Epithelial cell of proximal tubule (primary cell): ENCODE data around the gene MRM2. TPM values are rescaled to one million over a fixed set of nuclear protein-coding genes. Genes with fewer than 3 reads are reported as not detected.

Experiments used
- DNase-seq: peaks from one replicate; pipeline ENCODE4 v3.0.0-alpha.2; 2011; ENCODE audit warnings: low read depth
- H3K4me3 ChIP-seq: 2 replicates; pipeline ENCODE4 v1.5.1; 2011; ENCODE audit warnings: low read depth, mild to moderate bottlenecking, low read length
- total RNA-seq: library from RNA; depleted of rRNA; stranded (reverse); fragments of >200 nt; gene quantifications from 2 replicates; pipeline ENCODE4 v1.2.3, GENCODE V29; 2015
- TF ChIP-seq, protein P1 (sequence below): conservative IDR thresholded peaks from 2 replicates; pipeline ENCODE4 v1.5.1; 2012; ENCODE audit warnings: low read depth, mild to moderate bottlenecking, low read length

MRM2 gene
- total RNA-seq, 1 donor from 2014 or later, result 26.1 TPM

DNA sequence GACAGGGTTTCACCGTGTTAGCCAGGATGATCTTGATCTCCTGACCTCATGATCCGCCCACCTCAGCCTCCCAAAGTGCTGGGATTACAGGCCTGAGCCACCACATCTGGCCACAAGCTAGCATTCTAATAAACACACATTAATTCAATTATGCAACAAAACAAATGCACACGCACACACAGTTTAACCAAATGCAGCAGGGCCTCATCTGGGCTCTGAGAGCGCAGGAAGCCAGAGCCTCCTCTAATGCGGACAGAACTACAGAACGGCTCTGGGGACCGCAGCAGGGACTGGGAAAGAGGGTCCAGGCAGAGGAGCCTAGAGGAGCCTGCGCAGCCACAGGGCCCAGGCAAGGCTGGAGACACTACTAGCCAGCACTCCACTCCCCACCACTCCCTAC lies 13.1 kb downstream of the MRM2 start:
- no peak for DNase-seq
- no peak overlapping the region for H3K4me3 ChIP-seq
- TF ChIP-seq, protein P1, sequence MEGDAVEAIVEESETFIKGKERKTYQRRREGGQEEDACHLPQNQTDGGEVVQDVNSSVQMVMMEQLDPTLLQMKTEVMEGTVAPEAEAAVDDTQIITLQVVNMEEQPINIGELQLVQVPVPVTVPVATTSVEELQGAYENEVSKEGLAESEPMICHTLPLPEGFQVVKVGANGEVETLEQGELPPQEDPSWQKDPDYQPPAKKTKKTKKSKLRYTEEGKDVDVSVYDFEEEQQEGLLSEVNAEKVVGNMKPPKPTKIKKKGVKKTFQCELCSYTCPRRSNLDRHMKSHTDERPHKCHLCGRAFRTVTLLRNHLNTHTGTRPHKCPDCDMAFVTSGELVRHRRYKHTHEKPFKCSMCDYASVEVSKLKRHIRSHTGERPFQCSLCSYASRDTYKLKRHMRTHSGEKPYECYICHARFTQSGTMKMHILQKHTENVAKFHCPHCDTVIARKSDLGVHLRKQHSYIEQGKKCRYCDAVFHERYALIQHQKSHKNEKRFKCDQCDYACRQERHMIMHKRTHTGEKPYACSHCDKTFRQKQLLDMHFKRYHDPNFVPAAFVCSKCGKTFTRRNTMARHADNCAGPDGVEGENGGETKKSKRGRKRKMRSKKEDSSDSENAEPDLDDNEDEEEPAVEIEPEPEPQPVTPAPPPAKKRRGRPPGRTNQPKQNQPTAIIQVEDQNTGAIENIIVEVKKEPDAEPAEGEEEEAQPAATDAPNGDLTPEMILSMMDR, result no peak

DNA sequence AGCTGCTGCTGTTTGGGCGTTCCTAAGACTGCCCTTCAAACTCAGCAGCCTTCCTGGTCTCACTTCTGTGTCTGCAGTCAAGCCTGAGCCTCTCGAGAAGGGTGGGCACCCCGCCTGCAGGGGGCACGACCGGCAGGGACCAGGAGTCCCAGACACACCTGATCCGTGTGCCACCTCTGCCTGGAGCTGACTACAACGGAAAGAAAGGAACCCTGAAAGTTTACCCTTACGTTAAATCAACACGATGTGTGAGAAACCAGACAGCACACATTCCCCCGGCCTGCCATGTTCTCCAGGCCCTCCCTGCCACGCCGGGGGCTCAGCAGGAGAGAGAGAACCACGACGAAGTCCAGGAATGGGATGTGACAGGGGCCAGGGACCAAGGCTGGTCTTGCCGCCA lies 14.3 kb downstream of the MRM2 start:
- DNase-seq, result no peak
- TF ChIP-seq, protein P1, result no peak

DNA sequence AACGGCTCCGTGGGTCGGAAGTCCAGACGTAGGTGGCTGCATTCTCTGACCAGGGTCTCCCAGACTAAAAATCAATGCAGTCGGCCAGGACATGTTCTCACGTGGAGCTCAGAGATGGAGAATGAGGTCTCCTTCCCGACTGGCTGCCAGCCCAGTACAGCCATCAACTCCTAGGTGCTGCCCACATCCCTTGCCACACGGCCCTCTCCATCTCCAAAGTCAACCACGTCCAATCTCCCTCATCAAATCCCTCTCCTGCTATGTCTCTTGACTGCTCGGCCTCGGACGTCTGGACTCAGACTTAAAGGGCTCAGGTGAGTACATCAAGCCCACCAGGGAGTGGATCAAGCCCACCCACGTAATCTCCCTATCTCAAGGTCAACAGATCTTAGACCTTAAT lies 16.2 kb downstream of the MRM2 start:
- H3K4me3 ChIP-seq, result no peak overlapping the region
- TF ChIP-seq, protein P1, result no peak
- no peak for DNase-seq

More for the DNA sequence above, 14.3 kb downstream of the MRM2 start:
- no peak overlapping the region for H3K4me3 ChIP-seq

DNA sequence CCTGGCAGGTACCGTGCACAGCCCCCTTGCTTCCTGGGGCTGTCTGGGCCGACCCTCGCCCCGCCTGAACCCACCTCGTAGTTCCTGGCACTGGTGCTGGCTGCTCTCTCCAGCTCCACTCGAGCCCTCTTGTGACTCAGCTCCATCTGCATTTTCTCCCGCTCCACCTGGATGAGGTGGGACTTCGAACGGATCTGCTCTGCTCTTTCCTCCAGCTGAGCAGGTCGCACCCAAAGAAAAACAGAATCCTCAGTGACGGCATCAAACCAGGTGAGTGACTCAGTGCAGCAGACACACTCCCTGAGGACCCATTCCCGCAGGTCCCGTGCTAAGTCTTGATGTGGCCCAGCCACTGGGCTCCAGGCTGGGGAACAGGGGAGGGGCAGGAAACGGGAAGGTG lies 16.7 kb downstream of the MRM2 start:
- H3K4me3 ChIP-seq, result no peak overlapping the region
- DNase-seq, result no peak

DNA sequence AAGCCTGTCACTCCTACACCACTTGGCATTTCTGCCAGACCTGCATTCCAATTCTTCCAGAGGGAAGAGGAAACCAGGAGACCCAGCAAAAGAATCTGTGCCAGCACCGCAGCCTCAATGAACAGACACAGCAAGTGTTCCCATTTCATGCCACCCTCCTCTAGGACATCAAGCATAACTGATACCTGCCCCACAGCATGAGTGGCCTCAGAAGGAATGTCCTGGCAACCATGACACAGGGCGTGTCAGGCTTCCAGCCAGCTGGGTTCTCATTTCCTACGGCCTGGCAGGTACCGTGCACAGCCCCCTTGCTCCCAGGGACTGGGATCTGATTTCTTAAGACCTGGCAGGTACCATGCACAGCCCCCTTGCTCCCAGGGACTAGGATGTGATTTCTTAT lies 17.1 kb downstream of the MRM2 start:
- TF ChIP-seq, protein P1, result no peak
- H3K4me3 ChIP-seq, result no peak overlapping the region
- no peak for DNase-seq

More for the DNA sequence above, 16.7 kb downstream of the MRM2 start:
- TF ChIP-seq, protein P1, result no peak

DNA sequence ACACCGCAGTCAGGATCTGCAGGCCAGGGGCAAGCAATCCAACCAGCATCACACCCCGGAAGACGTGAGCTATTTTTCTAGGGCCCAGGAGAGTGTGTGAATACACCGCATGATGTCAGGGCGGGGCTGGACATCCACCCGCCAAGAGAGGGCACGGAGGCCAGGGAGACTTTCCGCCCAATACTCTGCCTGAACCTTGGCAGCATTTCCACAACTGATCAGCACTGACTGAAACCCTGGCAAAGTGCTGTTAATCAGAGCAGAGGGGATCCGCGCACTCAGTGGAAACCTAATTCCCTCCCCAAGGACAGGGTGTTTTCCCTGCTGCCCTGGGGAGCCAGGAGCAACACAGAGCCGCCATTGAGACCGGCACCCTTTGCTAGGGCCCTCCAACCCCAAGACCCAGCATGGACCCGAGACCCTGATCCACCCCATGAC lies 17.5 kb downstream of the MRM2 start:
- H3K4me3 ChIP-seq, result no peak overlapping the region
- TF ChIP-seq, protein P1, result no peak
- DNase-seq, result no peak

DNA sequence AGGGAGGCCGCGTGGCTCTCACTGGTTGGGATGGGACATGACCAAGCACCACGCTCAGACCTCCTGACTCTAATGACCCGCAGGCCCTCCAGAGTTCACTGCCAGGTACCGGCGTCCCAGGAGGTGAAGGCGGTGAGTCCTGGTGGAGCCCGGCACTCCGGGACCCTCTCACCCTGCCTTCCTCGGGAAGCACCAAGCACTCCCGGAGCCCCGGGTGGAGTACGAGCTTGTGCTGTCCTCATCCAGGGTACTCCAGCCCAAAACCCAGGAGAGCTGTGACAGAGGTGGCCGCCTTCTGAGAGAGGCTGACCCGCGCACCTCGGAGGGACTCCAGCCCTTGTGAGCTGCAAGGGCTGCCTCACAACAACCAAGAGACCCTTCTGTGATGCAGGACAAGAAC lies 18.7 kb downstream of the MRM2 start:
- TF ChIP-seq, protein P1, result no peak
- H3K4me3 ChIP-seq, result no peak overlapping the region
- DNase-seq, result no peak
